Heart left ventricle (tissue), 16 donors: ENCODE measurements around the gene VPS33B. TPM values are rescaled to one million over a fixed set of nuclear protein-coding genes. Genes with fewer than 3 reads are reported as not detected.

Source experiments
- ATAC-seq, 4 donors: fragments of 200-7000 bp; cut with Tn5 transposase; one replicate each; pipeline ENCODE4 v1.9.1; 2020 to 2022; ENCODE audit warnings: moderate library complexity in 4 of 4, mild to moderate bottlenecking in 3 of 4, moderate number of reproducible peaks in 1 of 4
- DNase-seq, 5 donors: peaks; one replicate each; pipeline ENCODE4 v3.0.0-alpha.2; 2020
- H3K27ac ChIP-seq, 12 donors: fragments of 200-600 bp; sonication (generic) in 4 of 12; one replicate each; pipeline versions ENCODE4 v1.5.0 to v1.8.0; 2016 to 2022; ENCODE audit warnings: mild to moderate bottlenecking in 2 of 12
- H3K27me3 ChIP-seq, 9 donors: fragments of 200-600 bp; sonication (generic) in 2 of 9; one replicate each; pipeline versions ENCODE4 v1.5.1 to v1.8.0; 2016 to 2022; ENCODE audit warnings: mild to moderate bottlenecking in 3 of 9
- H3K36me3 ChIP-seq, 9 donors: fragments of 200-600 bp; sonication (generic) in 2 of 9; one replicate each; pipeline versions ENCODE4 v1.5.0 to v1.8.0; 2018 to 2022; ENCODE audit warnings: mild to moderate bottlenecking in 2 of 9
- H3K4me1 ChIP-seq, 12 donors: fragments of 200-600 bp; sonication (generic) in 4 of 12; one replicate each; pipeline versions ENCODE4 v1.5.0 to v1.8.0; 2016 to 2022; ENCODE audit warnings: mild to moderate bottlenecking in 3 of 12
- H3K4me3 ChIP-seq, 12 donors: fragments of 200-600 bp; sonication (generic) in 4 of 12; one replicate each; pipeline versions ENCODE4 v1.5.0 to v1.8.0; 2017 to 2022; ENCODE audit warnings: mild to moderate bottlenecking in 9 of 12, moderate library complexity in 4 of 12
- H3K9me3 ChIP-seq, 12 donors: fragments of 200-600 bp; sonication (generic) in 4 of 12; one replicate each; pipeline versions ENCODE4 v1.5.0 to v1.8.0; 2016 to 2022; ENCODE audit warnings: mild to moderate bottlenecking in 1 of 12
- CTCF ChIP-seq, 12 donors: fragments of 200-600 bp; sonication (generic) in 4 of 12; IDR thresholded peaks; one replicate each; pipeline versions ENCODE4 v1.5.0 to v1.8.0; 2018 to 2022; ENCODE audit warnings: antibody characterized with exemption in 12 of 12, mild to moderate bottlenecking in 5 of 12
- POLR2A ChIP-seq, 2 donors: fragments of 450-650 bp; IDR thresholded peaks; one replicate each; pipeline ENCODE4 v1.6.1; 2017; ENCODE audit warnings: antibody characterized with exemption in 2 of 2, mild to moderate bottlenecking in 2 of 2, moderate library complexity in 2 of 2
- WGBS, 4 donors: extraction: QIAGEN DNeasy Blood & Tissue Kit in 2 of 4; methylation state at CpG; one replicate each; pipeline versions ENCODE4 v1.1.5 to v1.1.7; 2013 to 2018; 5-methylcytosine and 5-hydroxymethylcytosine counted together
- intact Hi-C, 10 donors: fragments of 100-400 bp; cut with DNase I; formaldehyde crosslinking; loops; one replicate each; pipeline versions ENCODE4 v1.11.1 to v1.14.2; 2022
- polyA plus RNA-seq, 2 donors: library from polyadenylated mRNA; stranded (reverse); fragments of 200-250 nt; gene quantifications; one replicate each; pipeline ENCODE4 v1.2.3, GENCODE V29; 2013
- total RNA-seq, 9 donors: library from RNA; depleted of rRNA in 2 of 9; stranded (reverse); fragments of >200 nt in 2 of 9; fragmentation: NEBNext Ultra II Directional in 3 of 9; extraction: Animal tissue kit (Norgen Biotek cat#: 25700) in 3 of 9; gene quantifications; one replicate each; pipeline versions ENCODE4 v1.1.0 to v1.2.4, GENCODE V29; 2016 to 2023
- donor health status: ischemic (EF 13 %, LVEDD 7.1; RV severe dilation, severe dysfunction).
- donor health status: healthy with polysubstance abuse.
- donor health status: DM: no; HTN: yes; CAD: no.
- donor health status: DM: no; HTN: no; CAD: no.
- donor health status: ischemic (EF 25% LVEDD 6.9; RV normal size, moderate dysfunction).
- donor health status: ischemic (EF 25% LVEDD 5.7; RV mildly dilated, moderate dysfunction).
- donor health status: healthy.
- donor health status: DM: yes; HTN: yes; CAD: no.
- donor health status: ischemic (EF 35%, LVEDD 5.7; RV mildly dilated, moderate dysfunction).
- donor health status: nonischemic (EF 11% LVEDD 7.7; RV severe dilation, severe dysfunction).
- donor health status: DM: yes; HTN: yes; CAD: no.
- donor health status: PGD.
- donor health status: ischemic (EF 29% LVEDD 5.4; RV normal size, mild dysfunction).
- donor health status: nonischemic (EF 23%, LVEDD 6.1; RV moderate dilation, normal function).

VPS33B gene
- total and polyA plus RNA-seq, 11 donors, result 2.9 to 8.2 (median 5.7) TPM

GRCh38 chr15:90988296-90988695 is 34.1 kb downstream of the VPS33B start:
- H3K4me3 ChIP-seq, result no peak overlapping the region
- no peak overlapping the region for H3K27ac ChIP-seq
- H3K9me3 ChIP-seq, result no peaks in the 10 kb centered on the region
- H3K4me1 ChIP-seq, result peaks cover 0 to 22% (median 0%) of the 10 kb centered on the region in 12 donors
- DNase-seq, result no peak
- TF ChIP-seq CTCF (IDR thresholded peaks at IDR 0.05) (no peak), POLR2A (IDR thresholded peaks at IDR 0.05) (no peak)
- H3K27me3 ChIP-seq, result no peaks in the 10 kb centered on the region
- ATAC-seq, result no peak
- intact Hi-C loops, result no loop called here
- peaks cover 0 to 4% (median 0%) of the 10 kb centered on the region in 9 donors for H3K36me3 ChIP-seq
- 48 to 70% (median 56%) methylated on average over 6 of the region's 6 CpGs for WGBS, 4 donors

GRCh38 chr15:90987561-90988141 is 34.7 kb downstream of the VPS33B start:
- intact Hi-C loops, result no loop called here
- DNase-seq (no peak), ATAC-seq (no peak)
- Histone ChIP-seq H3K27ac (no peak overlapping the region), H3K4me1 (peaks cover 0 to 18% (median 0%) of the 10 kb centered on the region in 12 donors), H3K36me3 (peaks cover 0 to 8% (median 0%) of the 10 kb centered on the region in 9 donors), H3K9me3 (no peaks in the 10 kb centered on the region), H3K27me3 (no peaks in the 10 kb centered on the region), H3K4me3 (no peak overlapping the region)
- TF ChIP-seq CTCF (IDR thresholded peaks at IDR 0.05) (no peak), POLR2A (IDR thresholded peaks at IDR 0.05) (no peak)
- 64 to 76% (median 75%) methylated on average over 7 of the region's 7 CpGs for WGBS, 4 donors

DNA sequence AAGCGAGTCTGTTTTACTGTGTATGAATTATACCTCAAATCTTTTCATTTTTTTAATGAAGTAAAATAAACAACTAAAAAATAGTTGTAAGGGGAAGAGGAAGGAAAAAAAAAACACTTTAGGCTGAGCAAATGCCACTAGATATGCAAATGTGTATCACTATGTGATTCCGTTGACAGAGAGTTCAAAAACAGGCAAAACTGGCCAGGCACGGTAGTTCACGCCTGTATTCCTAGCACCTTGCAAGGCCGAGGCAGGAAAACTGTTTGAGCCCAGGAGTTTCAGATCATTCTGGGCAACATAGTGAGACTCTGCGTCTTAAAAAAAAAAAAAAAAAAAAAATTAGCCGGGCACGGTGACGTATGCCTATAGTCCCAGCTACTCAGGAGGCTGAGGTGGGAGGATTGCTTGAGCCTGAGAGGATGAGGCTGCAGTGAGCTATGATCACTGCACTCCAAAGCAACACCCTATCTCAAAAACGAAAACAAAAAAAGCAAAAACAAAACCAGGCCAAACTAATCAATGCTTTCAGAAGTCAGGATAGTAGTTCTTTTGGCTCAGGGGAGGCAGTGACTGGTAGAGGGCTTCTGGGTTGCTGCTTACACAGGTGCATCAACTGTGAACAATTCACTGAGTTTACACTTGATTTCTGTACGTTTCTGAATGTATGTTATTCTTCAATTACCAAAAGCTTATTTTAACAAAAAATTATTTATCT is 35.4 kb downstream of the VPS33B start:
- H3K36me3 ChIP-seq, result peaks cover 0 to 14% (median 0%) of the 10 kb centered on the region in 9 donors
- H3K9me3 ChIP-seq, result no peaks in the 10 kb centered on the region
- no peak overlapping the region for H3K4me3 ChIP-seq
- H3K27me3 ChIP-seq, result no peaks in the 10 kb centered on the region
- TF ChIP-seq CTCF (IDR thresholded peaks at IDR 0.05) (no peak), POLR2A (IDR thresholded peaks at IDR 0.05) (no peak)
- intact Hi-C loops, result no loop called here
- ATAC-seq (no peak), DNase-seq (no peak)
- no peak overlapping the region for H3K27ac ChIP-seq
- 88 to 91% (median 89%) methylated on average over 11 of the region's 11 CpGs for WGBS, 4 donors
- H3K4me1 ChIP-seq, result peaks cover 0 to 18% (median 0%) of the 10 kb centered on the region in 12 donors

DNA sequence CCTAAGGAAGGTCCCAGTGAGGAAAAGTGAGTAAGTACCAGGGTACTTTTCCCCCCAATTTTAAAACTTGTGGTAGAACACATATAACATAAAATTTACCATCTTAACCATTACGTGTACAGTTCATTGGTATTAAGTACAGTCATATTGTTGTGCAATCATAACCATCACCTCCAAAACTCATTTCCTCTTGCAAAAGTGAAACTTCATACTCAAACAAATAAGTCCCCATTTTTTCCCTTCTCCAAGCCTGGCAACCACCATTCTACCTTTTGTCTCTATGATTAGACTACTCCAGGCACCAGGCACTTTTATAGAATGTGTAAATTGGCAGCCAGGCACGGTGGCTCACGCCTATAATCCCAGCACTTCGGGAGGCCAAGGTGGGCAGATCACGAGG is 40.3 kb downstream of the VPS33B start:
- Histone ChIP-seq H3K4me1 (no peaks in the 10 kb centered on the region), H3K27ac (no peak overlapping the region), H3K9me3 (no peaks in the 10 kb centered on the region), H3K27me3 (no peaks in the 10 kb centered on the region), H3K4me3 (no peak overlapping the region), H3K36me3 (peaks cover 0 to 46% (median 3%) of the 10 kb centered on the region in 9 donors)
- 93 to 97% (median 95%) methylated on average over 5 of the region's 5 CpGs for WGBS, 4 donors
- DNase-seq (no peak), ATAC-seq (no peak)
- TF ChIP-seq POLR2A (IDR thresholded peaks at IDR 0.05) (no peak), CTCF (IDR thresholded peaks at IDR 0.05) (no peak)
- intact Hi-C loops, result no loop called here
